Mammary epithelial cell (primary cell): ENCODE results near the gene THAP10.

Experiments
- EZH2 ChIP-seq: IDR thresholded peaks from 2 replicates; pipeline ENCODE4 v1.6.1; 2012; ENCODE audit warnings: low read length, inconsistent platforms, borderline replicate concordance
- TF ChIP-seq, protein P1 (sequence below), 2 donors: IDR thresholded peaks in 1 of 2; conservative IDR thresholded peaks in 1 of 2; 2 replicates each; pipeline ENCODE4 v1.5.1; 2011 to 2012; ENCODE audit warnings: inconsistent platforms in 2 of 2, low read length in 2 of 2, mild to moderate bottlenecking in 2 of 2, control low read depth in 1 of 2, low read depth in 1 of 2; ENCODE audit not compliant: insufficient read depth in 1 of 2; ENCODE audit errors: extremely low read depth in 1 of 2

DNA sequence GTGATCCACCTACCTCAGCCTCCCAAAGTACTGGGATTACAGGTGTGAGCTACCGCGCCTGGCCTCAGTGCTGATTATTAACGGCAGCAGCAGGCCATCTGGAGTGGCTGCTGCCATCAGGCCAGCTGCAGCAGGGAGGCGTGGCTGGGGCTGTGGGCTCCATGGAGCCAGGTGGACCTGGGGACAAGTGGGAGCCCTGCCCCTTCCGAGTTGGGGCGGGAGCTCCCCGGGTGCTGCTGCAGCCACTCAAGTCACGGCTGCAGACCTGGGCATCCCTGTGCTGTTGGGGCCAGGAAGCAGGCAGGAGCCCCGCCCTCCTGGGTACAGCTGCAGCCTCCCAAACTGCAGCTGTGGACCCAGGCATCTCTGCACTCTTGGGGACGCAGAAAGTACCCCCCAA lies 24.3 kb upstream of the THAP10 start:
- TF ChIP-seq, protein P1, sequence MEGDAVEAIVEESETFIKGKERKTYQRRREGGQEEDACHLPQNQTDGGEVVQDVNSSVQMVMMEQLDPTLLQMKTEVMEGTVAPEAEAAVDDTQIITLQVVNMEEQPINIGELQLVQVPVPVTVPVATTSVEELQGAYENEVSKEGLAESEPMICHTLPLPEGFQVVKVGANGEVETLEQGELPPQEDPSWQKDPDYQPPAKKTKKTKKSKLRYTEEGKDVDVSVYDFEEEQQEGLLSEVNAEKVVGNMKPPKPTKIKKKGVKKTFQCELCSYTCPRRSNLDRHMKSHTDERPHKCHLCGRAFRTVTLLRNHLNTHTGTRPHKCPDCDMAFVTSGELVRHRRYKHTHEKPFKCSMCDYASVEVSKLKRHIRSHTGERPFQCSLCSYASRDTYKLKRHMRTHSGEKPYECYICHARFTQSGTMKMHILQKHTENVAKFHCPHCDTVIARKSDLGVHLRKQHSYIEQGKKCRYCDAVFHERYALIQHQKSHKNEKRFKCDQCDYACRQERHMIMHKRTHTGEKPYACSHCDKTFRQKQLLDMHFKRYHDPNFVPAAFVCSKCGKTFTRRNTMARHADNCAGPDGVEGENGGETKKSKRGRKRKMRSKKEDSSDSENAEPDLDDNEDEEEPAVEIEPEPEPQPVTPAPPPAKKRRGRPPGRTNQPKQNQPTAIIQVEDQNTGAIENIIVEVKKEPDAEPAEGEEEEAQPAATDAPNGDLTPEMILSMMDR (conservative IDR thresholded peaks at IDR 0.05 in 1 of 2, IDR thresholded peaks at IDR 0.05 in 1 of 2; ENCODE audit: extremely low read depth in 1 of 2, insufficient read depth in 1 of 2, low read depth in 1 of 2, low read length in 2 of 2) = no peak
- no peak for TF ChIP-seq EZH2
